Stimulated activated CD4-positive, alpha-beta T cell treated with anti-CD3 and anti-CD28 coated beads, TNF-alpha, amount 100 ng/mL, for 4 hours (primary cell): ENCODE data around the gene TMIE.
"Not testable (repeated sequence)": the region's sequence is repeated elsewhere in the genome, so short reads cannot be mapped to it uniquely, and the experiment has no call there.

Source experiments
- DNase-seq, 3 experiments: peaks; one replicate each; pipeline ENCODE4 v3.0.0-alpha.2; 2020; ENCODE audit warnings: low read depth in 3 of 3

TMIE gene

DNA sequence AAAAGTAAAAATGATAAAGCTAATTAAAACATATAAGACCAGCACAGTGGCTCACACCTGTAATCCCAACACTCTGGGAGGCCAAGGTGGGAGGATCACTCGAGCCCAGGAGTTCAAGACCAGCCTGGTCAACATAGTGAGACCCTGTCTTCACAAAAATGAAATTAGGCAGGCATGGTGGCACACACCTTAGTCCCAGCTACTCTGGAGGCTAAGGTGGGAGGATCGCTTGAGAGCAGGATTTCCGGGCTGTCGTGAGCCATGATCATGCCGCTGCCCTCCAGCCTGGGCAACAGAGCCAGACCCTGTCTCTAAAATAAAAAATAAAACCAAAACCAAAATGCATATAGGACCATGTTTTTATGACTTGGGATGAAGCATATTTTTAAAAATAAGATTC is 21.3 kb downstream of the TMIE start:
- no peak for DNase-seq

DNA sequence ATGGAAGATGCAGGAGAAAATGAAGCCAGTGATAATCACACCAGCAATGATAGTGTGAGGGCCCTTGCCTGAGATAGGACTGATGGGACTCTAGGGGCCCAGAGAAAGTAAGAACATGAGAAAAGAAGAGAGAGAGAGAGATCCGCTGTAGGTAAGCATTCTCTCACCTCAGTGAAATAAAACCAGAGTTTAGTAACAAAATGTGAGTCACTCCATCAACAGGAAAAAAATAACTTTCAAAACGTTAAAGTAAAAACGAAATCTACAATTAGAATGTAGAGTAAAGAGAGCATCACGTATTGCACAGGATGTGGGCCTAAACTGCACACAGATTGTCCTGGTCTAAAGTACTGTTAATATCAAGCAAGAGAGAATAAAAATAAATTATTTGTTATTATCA is 23.2 kb downstream of the TMIE start:
- no peak for DNase-seq

DNA sequence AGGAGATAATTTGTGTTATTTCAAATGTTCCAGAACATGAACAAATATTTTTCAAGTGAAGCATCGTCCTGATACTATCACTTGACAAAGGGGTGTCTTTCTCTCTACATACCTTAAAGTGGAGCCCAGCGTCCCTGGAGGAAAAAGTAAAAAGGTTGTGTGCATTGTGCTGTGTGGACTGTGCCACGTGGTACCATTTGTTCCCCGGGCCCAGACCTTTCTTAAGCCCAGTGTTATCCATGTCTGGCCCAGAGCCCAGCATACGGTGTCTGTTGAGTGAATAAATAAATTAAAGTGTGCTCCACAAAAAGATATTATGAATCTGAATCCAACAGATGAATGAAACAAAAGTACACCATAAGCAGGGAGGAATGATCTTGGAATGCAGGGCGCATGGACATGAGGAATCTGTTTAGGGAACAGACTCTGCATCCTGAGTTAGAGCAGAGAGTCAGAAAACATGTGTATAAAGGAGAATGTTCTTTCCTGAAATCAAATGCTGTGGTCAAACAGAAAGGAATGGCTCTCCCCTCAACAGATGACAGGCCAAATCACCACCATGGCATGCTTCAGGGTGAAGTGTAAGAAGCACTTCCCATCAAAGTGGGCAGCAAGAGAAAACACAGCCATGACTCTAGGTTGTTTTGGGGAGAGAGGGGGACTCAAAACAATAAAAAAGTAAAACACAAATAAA is 24.6 kb downstream of the TMIE start:
- no peak for DNase-seq

DNA sequence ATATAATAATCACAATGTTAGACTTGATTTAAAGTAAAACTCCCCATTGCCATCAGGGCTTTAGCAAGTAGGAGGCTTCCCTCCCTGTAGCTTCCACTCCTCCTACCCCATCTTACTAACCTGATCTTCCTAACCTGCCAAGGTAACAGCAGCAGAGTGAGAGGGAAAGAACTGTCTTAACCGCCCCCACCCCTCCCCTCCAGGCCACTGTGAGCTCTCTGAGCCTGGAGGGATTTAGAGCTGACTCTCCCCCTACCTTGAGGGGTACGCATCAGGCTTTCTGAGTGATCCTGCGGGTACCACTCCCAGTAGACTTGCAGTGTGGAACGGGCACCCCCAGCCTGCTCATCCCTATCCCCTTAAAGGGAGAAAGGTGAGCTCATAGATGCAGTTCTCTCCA is 27.8 kb downstream of the TMIE start:
- DNase-seq: no peak

DNA sequence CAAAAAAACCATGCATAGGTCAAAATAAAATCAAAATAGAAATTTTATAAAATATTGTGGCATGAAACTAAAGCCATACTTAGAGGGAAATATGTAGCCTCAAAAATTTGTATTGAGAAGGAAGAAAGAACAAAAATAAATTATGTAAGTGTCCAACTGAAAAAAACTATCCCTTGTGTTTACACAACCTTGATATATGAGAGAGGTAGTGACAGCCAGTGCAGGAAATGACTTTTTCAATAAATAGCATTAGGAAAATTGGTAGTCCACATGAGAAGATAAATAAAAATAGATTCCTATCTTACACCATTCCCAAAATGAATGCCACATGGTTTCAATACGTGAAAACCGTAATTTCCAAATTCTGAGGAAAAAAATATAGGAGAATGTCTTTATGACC is 29.6 kb downstream of the TMIE start:
- no peak for DNase-seq

DNA sequence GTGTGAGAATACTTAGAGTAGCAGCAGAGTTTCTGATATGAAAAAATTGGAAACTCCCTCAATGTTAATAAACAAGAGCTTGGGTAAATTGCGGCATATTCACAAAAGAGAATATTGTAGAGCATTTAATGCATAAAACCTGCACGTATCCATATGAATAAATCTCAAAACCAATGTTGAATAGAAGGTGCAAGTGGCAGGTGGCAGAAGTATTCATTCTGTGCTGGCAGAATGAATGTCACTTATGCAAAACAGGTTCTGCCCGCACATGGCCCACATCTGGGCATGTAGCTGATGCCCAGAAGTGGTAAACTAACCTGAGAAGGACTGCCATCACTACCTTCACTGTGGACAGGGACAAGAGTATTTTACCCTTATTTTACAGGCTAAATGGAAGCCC is 30.6 kb downstream of the TMIE start:
- no peak for DNase-seq

DNA sequence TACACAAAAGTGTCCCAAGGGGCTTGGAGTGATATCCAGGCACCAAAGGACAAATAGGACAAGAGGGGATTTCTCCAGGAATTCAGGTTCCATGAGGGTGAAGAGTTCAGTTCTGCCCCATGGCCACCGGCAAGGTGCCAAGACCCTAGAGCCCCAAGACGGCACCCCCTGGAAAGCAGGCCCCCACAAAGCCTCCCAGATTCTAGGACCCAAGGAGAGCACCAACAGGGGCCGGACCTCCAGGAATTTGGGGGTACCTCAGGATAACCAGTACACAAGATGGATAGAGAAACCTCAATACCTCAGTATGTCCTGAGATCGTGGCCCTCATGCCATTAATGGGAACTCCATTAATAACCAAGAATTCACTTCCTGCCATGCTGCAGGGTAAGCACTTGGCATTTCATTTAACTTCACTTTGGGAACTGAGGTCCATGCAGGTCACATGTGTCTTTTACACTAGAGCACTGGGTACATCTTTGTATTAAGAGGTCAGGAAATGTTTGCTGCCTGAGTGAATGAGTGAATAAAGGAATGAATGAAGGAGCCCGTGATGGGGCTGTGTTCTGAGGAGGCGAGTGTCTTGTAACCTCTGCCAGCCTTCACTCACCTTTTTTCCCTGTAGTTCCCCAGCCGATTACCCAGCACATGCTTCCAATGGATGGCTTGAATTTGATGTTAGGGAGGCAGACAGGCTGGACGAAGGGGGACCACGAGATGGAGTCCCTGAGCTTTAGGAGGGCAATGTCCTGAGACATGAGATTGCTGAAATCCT is 32.0 kb downstream of the TMIE start:
- DNase-seq: no peak

DNA sequence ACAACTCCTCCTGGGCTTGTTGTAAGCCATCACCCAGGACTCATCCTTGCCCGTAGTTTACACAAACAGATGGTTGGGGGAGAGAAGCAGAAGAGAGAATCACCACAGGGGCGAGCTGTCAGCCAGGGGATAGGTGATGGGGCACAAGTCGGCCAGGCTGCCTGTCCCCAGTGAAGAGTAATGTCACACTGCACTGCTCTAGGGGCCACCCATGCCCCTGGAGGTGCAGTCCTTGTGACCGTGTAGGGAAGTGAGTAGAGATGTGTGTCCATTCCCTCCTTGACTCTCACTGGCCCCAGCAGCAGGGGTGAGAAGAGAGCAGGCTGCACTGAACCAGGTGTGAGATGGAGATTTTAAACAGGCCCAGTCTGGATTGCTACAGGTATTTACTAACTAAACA is 33.6 kb downstream of the TMIE start:
- DNase-seq: no peak

DNA sequence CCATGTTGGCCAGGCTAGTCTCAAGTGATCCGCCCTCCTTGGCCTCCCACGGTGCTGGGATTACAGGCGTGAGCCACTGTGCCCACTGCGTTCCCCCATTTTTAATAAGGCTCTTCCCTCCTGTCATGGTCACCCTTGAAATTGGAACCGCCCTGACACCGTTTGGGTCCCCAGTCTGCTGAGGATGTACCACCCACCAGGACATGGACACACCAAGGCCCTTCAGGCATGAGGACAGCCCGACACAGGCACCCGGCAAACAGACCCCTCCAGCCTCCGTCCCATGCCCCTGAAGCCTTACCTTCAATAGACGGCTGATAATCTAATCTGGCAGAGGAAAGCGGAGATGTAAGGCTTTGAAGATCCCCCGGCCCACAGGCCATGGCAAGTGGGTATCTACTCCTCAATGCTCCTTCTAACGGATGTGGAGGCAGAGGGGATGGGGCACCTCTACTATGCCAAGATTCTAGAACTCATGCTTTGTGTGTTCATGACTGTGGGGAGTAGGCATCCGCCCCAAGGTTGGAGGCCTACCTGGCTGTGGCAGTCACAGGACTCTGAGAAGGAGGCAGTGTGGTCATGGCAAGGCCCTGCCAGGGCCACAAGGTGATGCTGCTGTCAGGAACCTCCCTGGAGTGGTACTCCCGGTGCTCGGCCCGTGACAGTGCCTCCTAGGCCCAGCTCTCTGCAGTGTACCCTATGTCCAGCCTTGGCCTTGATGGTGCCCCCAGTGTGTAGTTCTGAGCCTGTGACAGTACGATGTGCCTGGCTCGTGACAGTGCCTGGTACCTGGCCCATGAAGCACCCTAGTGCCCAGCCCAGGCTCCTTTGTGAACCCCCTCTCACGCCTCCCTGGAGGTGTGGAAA is 35.0 kb downstream of the TMIE start:
- DNase-seq: no peak

DNA sequence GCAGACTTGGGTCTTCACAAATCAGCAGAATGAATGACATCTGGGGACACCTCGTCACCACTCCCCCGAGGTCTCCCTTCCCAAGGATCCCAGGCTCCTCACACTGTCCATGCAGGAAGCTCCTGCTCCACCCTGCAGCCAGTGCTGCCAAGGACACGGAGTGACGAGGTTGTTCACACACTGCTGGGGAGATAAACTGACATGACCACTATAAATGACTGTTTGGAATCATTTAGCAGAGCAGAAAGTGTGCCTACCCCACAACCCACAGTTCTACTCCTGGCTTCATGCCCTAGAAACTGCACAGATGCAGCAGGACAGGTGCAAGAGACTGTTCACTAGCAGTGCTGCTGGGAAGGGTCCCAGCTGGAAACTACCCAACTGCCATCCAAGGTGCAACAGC is 36.1 kb downstream of the TMIE start:
- DNase-seq: no peak

DNA sequence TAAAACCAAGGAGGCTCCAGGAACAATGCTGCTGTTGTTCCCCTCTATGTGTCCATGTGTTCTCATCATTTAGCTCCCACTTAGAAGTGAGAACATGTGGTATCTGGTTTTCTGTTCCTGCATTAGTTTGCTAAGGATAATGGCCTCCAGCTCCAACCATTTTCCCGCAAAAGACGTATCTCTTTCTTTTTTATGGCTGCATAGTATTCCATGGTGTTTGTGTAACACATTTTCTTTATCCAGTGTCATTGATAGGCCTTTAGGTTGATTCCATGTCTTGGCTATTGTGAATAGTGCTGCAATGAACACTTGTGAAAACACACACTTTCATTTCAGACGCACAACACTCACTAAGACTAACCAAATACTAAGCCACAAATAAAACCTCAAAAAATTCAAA is 38.4 kb downstream of the TMIE start:
- DNase-seq: not testable (repeated sequence)

DNA sequence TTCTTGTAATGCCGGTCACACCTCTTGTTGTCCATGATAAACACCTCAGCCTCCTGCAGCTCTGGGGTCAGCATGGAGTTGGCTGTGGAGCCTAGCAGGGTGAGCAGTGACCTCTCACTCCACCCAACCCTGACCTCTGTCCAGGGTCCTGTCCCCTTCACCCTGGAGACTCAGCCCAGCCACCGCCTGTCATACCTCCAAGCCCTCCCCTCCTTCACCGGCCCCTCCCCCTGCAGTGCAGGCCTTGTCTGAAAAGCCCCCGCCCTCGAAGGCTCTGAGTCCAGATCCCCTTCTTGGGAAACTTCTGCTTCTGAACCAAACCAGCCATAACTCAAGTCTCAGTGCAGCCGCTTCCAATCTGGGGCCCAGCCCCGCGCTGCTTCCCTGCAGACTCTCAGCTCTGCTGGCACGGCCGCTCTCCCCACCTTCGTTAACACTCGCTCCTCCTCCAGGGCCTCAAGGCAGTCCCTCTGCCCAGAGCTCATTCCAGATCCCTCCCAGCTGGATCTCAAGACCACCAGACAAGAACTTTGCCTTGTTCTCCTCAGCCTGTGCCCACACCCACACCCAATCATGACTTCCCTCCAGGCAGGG is 41.9 kb downstream of the TMIE start:
- no peak for DNase-seq

DNA sequence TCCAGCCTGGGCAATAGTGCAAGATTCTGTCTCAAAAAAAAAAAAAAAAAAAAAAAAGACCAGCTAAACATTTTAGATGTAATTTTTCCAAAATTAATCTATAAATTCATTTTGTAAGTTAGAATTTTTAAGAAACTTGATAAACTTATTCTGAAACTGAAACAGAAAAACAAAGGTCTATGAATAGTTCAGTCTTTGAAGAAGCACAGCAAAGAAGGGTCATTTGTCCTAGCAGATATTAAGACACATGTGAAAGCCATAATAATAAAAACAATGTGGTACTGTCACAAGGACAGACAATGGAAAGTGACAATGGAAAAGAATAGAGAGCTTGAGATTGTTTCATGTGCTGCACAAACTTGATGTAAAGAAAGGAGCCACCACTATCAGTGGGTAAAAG is 45.5 kb downstream of the TMIE start:
- no peak for DNase-seq

DNA sequence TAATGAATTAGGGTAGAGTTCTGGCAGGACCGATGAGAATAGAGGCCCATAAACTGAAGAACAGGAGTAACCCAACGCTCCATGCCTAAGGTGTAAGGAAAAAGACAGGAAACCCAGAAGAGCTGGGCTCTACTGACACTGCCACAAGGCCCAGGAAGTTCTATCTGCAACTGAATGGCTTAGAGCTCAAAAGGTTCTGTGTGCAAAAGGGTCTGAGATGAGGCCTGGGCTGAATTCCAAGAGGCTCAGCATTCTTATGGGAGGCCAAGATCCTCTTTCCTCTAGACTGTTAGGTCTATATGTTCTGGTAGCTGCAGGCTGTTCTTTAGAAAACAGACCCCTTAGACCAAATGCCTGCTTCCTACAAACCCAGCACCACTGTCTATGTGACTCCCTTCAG is 47.0 kb downstream of the TMIE start:
- no peak for DNase-seq

DNA sequence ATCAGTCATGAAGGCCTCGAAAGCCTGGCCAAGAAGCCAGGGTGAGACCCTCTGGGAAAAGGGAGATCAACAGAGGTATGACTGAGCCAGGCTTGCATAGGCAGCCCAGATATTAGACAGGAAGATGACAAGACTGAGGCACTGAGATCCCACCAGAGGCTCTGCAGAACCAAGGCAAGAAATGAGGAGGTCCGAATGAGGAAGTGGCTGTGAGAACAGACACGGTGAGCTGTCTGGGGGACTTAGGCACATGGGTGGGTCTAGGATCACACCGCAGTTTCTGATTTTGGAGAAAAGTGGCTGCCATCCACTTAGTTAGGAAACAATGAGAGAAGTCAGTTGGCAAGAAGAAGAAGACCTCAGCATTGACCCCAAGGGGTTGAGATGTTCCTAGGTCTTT is 47.9 kb downstream of the TMIE start:
- DNase-seq: no peak

DNA sequence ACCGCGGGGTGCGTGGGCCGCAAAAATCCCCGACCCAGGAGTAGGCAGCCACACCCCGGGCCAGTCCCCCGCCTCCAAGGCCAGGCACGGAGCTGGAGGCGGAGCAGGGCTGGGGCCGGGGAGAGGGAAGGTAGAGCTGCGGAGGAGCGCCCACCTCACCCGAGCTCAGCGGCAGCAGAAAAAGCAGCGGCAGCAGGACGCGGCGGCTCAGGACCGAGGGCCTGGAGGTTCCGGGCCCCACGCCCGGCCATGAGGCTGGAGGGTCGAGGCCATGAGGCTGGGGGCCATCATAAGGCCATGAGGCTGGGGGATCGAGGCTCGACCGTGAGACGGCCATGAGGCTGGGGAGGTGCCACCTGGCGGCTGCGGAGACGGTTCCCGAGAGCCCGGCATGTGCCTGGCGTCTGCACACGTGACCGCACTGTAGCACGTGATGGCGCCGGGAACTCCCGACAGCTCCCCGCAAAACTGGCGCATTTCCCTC is 49.4 kb downstream of the TMIE start:
- DNase-seq: no peak

DNA sequence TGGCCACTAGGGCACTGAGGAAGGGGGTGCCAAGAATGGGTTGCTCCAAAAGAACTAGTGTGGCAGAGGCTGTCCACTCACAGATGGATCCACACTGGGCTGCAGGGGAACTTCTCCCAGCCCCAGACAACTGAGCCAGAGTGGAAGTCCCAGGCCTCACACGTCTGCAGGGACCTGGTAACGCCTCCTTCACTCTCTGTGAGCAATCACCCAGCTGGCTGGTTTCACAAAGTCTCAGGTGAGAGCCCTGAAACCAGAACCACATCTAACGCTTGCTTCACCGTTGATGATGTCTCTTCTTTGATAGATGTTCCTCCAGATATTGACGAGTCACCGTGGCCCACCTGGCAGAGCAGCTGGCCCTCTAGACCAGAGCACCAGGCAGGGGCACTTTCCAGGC is 51.9 kb downstream of the TMIE start:
- not testable (repeated sequence) for DNase-seq

DNA sequence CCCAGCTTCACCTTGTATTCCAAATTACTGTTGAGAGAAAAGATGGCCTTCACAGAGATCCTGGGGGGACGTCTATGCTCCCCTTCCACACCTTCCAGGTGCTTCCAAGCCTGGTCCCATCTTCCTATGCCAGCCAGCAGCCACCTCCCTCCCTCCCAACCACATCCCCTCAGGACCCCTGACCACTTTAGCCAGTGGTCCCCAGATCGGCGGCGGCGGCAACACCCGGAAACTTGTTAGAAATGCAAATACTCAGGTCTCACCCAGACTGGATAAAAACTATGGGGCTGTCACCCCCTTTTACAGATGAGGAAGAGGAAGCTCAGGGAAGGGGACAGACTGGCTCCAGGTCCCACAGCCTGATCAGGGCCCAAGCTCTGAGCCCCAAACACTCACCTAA is 54.5 kb downstream of the TMIE start:
- no peak for DNase-seq

DNA sequence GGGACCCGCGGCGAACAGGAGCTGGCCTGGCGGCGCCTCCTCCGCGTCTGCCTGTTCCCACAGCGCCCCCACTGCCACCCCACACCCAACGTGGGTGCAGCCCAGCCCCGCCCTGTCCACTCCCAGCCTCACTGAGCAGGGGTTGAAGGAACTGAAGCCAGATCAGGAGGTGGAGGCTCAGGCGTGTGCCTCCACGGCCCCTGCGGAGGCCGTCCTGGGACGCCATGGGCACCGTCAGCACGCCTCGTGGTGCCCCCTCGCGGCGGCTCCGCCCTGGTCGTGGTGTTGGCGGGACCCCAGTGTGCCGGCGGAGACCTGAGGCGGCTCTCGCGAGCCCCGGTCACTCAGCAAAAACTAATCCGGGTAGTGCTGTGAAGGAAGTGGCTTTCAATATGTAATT is 55.5 kb downstream of the TMIE start:
- no peak for DNase-seq

DNA sequence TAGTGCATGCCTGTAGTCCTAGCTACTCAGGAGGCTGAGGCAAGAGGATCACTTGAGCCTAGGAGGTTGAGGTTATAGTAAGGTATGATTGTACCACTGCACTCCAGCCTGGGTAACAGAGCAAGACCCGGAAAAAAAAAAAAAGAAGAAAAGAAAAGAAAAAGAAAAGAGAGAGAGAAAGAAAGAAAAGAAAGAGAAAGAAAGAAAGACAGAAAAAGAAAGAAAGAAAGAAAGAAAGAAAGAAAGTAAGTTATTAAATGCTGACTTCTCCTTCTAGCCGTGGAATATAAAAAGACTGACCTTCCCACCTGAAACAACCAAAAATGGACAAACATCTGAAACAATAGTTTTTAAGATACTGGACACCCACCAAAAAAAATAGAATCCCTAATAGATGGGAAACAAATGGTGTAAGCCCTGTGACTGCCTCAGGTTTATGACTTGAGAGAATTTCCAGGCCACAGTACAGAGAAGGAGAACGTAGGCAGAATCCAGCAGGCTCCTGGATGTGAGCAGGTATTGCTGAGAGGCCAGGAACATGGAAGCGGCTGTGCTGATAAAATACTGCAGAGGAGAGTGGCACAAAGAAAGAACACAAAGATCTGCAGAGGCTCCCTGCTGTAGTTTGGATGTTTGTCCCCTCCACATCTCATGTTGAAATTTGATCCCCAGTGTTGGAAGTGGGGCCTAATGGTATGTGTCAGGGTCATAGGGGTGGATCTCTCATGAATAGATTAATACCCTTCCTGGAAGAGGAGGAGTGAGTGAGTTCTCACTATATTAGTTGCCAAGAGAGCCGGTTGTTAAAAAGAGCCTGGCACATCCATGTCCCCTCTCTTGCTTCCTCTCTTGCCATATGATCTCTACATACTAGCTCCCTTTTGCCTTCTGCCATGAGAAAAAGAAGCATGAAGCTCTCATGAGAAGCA is 58.3 kb downstream of the TMIE start:
- DNase-seq: no peak
